GM21447 (cell line): Measurements from ENCODE around the gene TYW1B.
"Not testable (repeated sequence)": the region's sequence is repeated elsewhere in the genome, so short reads cannot be mapped to it uniquely, and the experiment has no call there.

Experiments used
- ATAC-seq: cut with Tn5 transposase; IDR thresholded peaks from one replicate; pipeline ENCODE4 v1.9.1; 2021; ENCODE audit not compliant: unreplicated experiment

The TYW1B gene

GRCh38 chr7:72760602-72761001, 67.4 kb downstream of the TYW1B start:
- no peak for ATAC-seq

- no peak for ATAC-seq
Measured at GRCh38 chr7:72754312-72754711, 73.7 kb downstream of the TYW1B start.

GRCh38 chr7:72753781-72754180, 74.2 kb downstream of the TYW1B start:
- no peak for ATAC-seq

GRCh38 chr7:72753229-72753628, 74.8 kb downstream of the TYW1B start:
- ATAC-seq: not testable (repeated sequence)

- no peak for ATAC-seq
Measured at GRCh38 chr7:72751978-72752377, 76.0 kb downstream of the TYW1B start.

GRCh38 chr7:72751378-72751777, 76.6 kb downstream of the TYW1B start:
- no peak for ATAC-seq

GRCh38 chr7:72748649-72749048, 79.4 kb downstream of the TYW1B start:
- not testable (repeated sequence) for ATAC-seq

GRCh38 chr7:72744244-72744926, 83.6 kb downstream of the TYW1B start:
- not testable (repeated sequence) for ATAC-seq

GRCh38 chr7:72743801-72744200, 84.2 kb downstream of the TYW1B start:
- not testable (repeated sequence) for ATAC-seq

- not testable (repeated sequence) for ATAC-seq
Measured at GRCh38 chr7:72739716-72740115, 88.3 kb downstream of the TYW1B start.

GRCh38 chr7:72735855-72736254, 92.1 kb downstream of the TYW1B start:
- ATAC-seq: not testable (repeated sequence)

GRCh38 chr7:72730815-72731214, 97.2 kb downstream of the TYW1B start:
- ATAC-seq: not testable (repeated sequence)

GRCh38 chr7:72730384-72730783, 97.6 kb downstream of the TYW1B start:
- ATAC-seq: not testable (repeated sequence)

- not testable (repeated sequence) for ATAC-seq
Measured at GRCh38 chr7:72729130-72729529, 98.9 kb downstream of the TYW1B start.

GRCh38 chr7:72722694-72723093, 105.3 kb downstream of the TYW1B start:
- ATAC-seq: not testable (repeated sequence)

- not testable (repeated sequence) for ATAC-seq
Measured at GRCh38 chr7:72720890-72721289, 107.1 kb downstream of the TYW1B start.

- ATAC-seq: not testable (repeated sequence)
Measured at GRCh38 chr7:72717252-72717774, 110.7 kb downstream of the TYW1B start.

GRCh38 chr7:72711927-72712326, 116.1 kb downstream of the TYW1B start:
- ATAC-seq: not testable (repeated sequence)

- no peak for ATAC-seq
Measured at GRCh38 chr7:72710983-72711382, 117.0 kb downstream of the TYW1B start.

- ATAC-seq: no peak
Measured at GRCh38 chr7:72709909-72710308, 118.1 kb downstream of the TYW1B start.

GRCh38 chr7:72708371-72709050, 119.5 kb downstream of the TYW1B start:
- not testable (repeated sequence) for ATAC-seq

GRCh38 chr7:72706521-72706920, 121.5 kb downstream of the TYW1B start:
- no peak for ATAC-seq
